ENCODE data around the gene FBXW8. TPM values are rescaled to one million over a fixed set of nuclear protein-coding genes. Genes with fewer than 3 reads are reported as not detected.

The FBXW8 gene
- total RNA-seq, 1 donor from 2014 or later: 11.7 TPM

DNA sequence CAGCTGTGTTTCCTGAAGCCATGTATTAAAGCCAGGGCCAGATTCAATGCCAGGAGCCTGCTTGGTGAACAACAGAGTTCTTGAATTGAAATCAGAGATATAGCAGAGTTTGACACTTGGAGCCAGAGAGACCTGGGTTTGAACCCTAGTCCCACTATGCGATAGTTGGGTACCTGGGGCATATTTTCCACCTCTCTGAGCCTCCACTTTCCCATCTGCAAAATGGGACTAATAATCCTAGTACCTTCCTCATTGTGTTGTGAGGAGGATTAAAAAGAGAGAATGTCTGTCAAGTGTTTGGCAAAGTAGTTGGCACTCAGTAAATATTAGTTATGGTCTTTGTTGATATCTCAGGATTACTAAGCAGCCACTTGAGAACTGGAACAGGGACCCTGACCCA lies 23.5 kb upstream of the FBXW8 start:
- DNase-seq (ENCODE audit: low spot score): no peak

DNA sequence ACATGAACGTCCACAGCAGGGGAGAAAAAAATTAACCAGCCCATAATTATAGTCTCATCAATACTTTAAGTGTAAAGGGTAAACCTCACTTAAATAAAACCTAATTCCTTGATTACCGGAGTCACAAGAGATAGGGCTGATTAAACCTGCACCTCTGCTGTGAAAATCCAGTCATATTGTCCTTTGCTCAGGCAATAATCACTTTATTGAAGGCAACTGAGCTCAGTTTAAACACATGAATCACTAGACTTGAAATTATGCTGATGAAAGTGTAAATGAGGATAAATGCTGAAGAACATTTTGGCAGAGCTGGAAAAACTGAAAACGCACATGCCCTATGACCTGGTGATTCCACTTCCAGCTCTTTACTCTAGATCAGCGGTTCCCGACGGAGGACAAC lies 22.9 kb upstream of the FBXW8 start:
- DNase-seq (ENCODE audit: low spot score): no peak

DNA sequence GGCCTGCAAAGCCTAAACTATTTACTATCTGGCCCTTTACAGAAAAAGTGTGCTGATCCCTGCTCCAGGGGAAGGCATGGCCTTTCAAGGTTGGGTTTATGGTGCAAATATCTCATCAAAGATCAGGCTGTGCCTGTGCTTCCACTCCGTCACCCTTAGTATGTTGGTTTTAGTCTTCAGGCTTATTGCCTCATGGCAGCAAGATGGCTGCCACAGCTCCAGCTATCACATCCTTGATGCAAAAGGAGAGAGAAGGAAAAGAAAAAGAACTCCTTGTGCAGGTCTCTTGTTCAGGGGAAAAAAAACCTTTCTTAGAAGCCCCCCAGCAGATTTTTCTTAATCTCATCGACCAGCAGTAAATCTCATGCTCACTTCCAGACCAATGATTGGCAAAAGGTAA lies 20.4 kb upstream of the FBXW8 start:
- DNase-seq (ENCODE audit: low spot score): no peak

DNA sequence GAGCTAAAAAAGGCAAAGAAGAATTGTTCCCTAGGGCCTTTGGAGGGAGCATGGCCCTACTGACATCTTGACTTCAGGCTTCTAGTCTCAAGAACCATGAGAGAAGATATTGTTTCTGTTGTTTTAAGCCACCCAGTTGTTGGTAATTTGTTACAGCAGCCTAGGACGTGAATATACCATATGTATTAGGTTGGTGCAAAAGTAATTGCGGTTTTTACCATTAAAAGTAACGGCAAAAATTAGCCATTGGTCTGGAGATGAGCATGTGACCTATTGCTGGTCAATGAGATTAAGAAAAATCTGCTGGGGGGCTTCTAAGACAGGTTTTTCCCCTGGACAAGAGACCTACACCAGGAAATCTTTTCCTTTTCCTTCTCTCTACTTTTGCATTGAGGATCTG lies 19.7 kb upstream of the FBXW8 start:
- no peak for DNase-seq (ENCODE audit: low spot score)

DNA sequence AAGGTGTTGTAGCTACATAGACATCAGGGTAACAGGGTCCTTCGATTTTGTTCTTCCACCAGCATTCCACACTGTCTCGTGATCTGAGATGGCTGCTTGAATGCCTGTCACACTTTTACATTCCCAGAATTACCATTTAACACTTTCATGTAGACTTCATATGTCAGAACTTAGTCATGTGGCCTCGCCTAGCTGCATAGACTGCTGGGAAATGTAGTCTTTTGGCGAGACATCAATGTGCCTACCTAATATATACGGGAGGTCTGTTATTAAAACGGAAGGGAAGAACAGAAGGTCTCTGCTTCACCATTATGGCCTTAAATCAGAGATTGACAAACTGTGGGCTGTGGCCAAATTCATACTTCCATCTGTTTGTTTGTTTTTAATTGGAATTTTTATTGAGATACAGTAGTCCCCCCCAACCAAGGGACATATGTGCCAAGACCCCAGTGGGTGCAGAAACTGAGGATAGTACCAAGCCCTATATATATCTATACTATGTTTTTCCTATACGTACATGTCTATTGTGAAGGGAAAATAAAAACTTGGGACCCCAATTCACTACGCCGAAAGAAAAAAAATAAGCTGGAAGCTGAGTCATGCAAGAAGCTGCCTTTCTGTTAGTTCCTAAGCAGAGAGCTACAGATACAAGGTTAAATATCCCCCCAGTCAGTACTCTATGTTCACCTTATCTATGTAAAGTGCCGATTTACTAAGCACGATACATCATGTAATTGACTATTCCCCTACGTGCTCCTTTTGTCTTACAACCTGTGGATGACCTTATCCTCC lies 18.2 kb upstream of the FBXW8 start:
- no peak for DNase-seq (ENCODE audit: low spot score)

DNA sequence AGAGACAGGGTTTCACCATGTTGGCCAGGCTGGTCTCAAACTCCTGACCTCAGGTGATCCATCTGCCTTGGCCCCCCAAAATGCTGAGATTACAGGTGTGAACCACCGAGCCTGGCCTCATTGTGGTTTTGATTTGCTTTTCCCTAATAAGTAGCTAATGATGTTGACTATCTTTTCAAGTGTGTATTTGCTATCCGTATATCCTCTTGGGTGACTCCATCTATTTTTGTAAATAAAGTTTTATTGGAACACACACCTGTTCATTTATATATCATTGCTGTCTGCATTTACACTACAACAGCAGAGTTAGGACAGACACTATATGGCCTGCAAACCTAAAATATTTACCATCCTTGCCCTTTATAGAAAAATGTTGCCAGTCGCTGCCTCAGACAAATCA lies 15.8 kb upstream of the FBXW8 start:
- DNase-seq (ENCODE audit: low spot score): no peak

DNA sequence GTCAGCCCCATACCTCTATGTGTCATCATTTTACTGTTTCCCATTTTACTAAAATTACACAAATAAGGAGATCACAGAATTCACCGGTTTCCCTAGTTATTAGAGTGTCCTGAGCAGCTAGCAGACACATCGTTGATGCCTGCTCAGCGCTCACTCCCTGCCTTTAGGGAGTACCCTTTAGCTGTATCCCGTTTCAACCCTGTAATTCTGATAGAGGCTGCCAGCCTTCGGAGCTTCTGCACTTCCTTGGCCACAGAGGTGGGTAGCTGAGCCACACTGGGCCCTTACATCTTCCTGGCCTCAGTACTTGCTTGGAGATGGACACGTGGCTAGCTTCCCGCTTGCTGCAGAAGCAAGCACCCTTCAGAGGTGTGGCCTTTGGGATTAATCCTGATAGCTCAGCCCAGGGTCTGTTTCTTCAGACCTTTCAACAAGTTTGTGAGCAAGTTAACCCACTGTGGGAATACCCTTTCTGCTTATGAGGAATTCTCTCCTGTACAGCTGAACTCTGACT lies 14.3 kb upstream of the FBXW8 start:
- no peak for DNase-seq (ENCODE audit: low spot score)

DNA sequence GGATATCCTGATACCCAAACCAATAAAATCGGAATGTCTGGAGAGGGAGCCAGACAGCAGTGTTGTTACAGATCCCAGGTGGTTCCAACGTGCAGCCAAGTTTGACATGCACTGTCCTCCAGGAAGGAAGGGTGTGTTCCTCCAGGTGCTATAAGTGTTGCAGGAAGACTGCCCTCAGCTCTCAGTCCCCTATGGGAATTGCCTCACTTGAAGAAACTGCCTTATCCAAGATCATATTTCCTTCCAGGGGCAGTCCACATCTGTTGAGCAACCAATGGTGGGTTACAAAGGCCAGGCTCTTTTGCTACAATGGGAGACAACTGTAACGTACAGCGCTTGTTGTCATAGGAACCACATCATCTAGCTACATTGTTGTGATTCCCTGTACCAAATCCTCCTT lies 13.3 kb upstream of the FBXW8 start:
- no peak for DNase-seq (ENCODE audit: low spot score)

DNA sequence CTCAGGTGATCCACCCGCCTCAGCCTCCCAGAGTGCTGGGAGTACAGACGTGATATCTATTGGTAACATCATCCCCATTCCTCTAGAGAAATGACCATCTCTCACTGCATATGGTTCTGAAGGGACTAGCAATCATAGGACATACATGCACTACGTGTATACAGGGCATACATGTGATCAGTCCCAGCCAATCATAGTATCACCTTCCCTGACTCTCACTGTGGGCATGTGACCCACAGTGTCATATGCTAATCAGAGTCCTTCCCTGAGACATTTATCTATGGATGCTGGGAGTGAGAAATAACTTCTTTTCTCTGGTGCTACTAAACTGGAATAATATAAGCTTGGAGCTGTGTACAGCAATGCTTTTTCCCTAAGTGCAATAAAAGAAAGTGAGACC lies 12.1 kb upstream of the FBXW8 start:
- no peak for DNase-seq (ENCODE audit: low spot score)

DNA sequence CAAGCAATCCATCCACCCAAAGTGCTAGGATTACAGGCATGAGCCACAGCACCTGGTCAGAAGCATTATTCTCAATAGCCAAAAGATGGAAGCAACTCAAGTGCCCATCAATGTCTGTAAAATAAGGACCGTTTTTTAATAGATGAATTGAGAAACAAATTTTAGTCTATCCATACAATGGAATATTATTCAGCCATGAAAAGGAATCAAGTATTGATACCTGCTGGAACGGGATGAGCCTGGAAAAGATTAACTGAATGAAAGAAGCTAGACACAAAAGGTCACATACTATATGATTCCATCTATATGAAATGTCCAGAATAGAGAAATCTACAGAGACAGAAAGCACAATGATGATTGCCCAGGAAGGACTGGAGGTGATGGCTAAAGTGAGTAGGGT lies 9.1 kb upstream of the FBXW8 start:
- no peak for DNase-seq (ENCODE audit: low spot score)

DNA sequence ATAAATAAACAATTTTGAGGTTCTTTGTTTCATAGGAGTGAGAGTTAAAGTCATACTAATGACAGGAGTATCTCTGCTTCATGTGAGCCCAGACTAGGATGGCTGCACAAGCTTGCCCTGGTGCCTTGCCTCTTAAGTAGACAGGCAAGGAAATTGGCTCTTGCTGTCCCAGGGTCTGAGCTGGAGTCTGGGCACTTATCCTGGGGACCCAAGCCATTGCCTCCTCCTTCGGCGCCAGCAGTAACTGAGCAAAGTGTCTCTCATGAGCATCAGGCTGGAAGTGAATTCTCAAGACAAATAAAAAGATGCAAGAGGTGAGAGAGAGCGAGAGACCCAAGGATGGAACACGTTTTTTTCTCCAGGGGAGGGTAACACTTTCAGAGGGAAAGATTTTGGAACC lies 6.9 kb upstream of the FBXW8 start:
- DNase-seq (ENCODE audit: low spot score): no peak

DNA sequence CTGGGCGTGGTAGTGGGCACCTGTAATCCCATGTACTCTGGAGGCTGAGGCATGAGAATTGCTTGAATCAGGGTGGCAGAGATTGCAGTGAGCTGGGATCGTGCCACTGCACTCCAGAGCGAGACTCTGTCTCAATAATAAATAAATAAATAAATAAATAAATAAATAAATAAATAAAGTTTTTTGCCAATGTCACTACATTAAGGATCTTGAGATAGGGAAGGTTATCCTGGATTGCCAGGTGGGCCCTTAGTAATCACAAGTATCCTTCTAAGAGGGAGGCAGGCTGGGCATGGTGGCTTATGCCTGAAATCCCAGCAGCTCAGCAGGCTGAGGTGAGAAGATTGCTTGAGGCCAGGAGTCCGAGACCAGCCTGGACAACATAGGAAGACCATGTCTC lies 4.5 kb upstream of the FBXW8 start:
- no peak for DNase-seq (ENCODE audit: low spot score)

DNA sequence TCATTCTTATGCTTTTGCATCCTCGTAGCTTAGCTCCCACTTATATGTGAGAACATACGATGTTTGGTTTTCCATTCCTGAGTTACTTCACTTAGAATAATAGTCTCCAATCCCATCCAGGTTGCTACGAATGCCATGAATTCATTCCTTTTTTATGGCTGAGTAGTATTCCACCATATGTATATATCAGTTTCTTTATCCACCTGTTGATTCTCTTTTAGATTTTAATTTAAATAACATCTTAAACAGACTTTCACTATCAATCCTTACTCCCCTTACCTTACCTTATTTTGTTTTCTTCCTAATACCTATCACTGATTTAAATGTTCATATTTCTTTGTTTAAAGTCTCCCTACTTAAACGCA lies 488 bp upstream of the FBXW8 start:
- no peak for DNase-seq (ENCODE audit: low spot score)

DNA sequence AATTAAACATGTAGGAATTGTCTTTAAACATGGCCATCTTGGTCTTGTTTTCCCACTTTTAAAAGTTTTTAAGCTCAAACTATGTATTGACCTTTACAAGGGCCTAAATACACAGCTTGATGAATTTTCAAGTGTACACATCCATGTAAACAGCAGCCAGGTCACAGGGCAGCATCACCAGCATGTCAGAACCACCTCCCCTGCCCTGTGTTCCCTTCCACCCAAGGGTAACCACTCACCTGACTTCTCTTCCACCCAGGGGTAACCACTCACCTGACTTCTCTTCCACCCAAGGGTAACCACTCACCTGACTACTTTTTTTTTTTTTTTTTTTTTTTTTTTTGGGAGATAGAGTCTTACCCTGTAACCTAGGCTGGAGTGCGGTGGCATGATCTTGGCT lies 4.6 kb downstream of the FBXW8 start:
- DNase-seq (ENCODE audit: low spot score): no peak

DNA sequence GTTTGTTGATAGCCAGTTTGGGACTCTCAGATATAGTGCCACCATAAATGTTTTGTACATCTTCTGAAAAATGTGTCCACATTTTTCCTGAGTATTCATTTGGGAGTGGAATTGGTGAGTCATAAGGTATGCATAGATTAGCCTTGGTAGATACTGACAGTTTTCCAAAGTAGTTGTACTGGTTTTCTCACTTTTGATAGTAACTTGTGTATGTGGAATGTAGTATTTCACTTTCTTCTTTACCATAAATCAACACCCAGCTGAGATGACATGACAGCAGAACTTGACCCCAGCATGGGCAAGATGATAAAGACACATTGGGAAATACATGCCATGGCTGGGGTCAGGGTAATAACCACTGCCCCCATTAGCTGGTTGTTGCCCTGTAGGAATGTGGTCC lies 5.4 kb downstream of the FBXW8 start:
- no peak for DNase-seq (ENCODE audit: low spot score)

DNA sequence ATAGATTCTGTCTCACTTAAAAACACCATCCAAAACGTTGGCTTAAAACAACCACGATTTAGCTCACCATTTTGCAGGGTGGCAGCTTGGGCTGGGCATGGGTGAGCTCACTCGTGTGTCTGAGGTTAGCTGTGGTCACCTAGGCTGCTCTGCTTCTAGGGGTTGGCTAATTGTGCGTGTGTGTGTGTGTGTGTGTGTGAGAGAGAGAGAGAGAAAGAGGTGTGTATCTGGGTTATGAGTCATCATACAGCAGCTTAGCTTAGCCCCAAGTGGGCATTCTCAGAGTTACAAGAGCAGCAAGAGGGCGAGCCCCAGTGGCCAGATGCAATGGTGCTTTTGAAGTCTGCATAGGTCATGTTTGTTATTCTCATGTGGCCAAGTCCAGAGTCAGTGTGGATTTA lies 6.0 kb downstream of the FBXW8 start:
- DNase-seq (ENCODE audit: low spot score): peak; percentile 16

DNA sequence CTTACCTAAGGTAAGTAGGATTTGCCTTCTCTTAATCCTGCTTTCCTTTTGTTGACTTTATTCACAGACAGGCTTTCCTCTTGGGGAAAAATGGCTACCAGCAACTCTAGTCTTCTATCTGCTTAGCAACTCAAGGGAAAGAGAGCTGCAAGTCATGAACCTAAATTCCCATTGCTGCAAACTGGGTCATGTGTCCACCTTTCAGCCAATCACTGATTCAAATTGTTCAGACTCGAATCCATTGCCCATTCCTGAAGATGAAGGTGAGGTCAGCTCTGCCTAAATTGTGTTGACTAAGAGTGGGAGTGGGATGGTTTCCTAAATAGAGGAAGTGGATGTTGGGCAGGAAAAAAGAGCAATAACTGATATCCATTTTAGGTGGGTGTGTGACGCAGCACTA lies 7.7 kb downstream of the FBXW8 start:
- DNase-seq (ENCODE audit: low spot score): no peak

DNA sequence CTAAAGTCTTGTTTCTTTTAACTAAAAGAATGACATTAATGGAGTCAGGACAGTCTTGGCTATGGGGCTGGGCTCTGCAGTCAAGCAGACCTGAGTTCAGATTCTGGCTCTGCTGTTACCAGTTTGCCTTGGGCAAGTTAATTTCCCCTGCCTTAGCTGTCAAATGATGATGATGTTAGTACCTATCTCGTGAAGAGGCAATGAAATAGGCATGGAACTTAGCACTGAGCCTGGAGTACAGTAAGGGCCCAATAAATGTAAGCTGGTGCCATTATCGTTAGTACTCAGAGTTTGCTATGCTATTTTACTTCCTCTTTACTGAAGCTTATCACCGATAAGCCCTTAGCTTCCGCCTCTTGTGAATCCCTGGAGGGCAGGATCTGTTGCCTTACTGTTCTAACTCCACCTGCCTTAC lies 8.5 kb downstream of the FBXW8 start:
- peak; percentile 11 for DNase-seq (ENCODE audit: low spot score)

DNA sequence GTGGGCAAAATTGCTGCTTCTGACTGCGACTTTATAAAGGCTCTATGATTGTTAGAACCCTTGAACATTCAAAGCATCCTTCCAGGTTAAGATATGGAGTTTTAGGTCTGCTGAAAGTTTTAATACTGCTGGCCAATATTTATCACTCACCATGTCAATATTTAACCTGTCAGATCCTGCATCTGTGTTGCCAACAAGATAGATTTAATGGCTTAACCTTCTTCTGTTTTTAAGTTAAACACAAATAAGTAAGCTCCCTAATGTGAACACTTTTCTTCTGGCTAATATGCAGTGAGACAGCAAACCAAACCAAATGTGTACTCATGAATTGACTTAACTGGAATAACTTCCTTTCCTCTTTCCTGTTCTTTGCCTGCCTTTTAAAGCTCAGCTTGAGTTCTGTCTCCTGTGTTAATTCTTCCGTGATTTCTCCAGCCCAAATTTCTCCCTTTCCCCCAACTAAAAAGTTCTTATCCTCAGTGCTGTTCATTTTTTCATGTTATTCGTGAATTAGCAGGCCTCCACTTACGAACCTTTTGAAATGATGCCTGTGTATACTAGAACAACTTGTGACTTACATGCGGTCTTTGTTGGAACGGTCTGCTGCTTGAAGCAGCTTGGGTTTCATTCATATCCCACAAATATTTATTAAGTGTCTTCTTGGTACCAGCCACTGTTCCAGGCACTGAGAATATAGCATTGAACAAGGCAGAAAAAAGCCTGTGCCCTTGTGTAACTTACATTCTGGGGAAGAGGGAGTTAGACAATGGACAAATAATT lies 9.1 kb downstream of the FBXW8 start:
- no peak for DNase-seq (ENCODE audit: low spot score)

DNA sequence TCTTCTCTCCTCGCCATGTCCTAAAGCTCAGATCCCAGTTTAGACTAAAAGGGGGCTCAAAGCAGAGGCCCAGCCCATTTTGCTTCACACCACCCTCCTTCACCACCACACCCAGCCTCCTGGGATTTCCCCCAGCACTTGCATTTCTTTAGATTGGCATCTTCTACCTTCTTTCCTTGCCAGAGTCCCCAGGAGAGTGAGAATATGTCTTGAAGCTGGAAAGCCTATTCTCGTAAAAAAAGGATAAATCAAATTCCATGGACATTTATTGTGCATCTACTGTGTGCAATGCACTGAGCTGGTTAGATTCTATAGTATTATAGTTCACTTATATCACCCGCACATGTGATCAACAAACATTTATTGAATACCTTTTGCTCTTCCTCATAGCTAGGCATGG lies 10.2 kb downstream of the FBXW8 start:
- no peak for DNase-seq (ENCODE audit: low spot score)

DNA sequence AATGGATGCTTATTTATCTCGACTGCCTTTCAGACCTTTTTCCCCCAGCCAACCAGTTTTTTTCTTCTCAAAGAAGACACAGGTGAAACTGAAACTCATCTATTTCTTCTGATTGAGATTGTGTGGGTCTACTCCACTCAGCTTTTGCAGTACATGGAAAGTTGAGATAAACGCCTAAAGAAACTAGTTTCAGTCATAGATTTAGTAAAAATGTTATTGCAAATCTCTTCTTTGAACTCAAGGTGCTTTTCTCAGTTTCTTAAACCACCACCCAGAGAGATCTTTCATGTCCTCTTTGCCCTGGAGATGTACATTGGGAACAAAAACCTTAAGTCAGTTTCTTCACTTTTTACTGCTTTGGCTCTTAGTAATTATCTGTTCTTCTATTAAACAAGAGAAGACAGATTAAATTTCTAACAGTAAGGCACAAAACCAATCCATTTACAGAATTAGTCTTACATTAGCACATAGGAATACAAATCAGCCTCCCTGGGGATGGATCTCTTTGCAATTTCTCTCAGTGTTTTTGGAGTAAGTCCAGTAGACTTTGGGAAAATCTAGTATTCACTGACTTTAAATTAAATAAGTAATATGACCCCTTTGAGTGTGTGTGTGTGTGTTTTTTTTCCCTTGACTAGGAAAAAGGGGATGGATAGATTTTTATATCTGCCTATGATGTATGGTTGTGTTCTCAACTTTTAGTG lies 11.6 kb downstream of the FBXW8 start:
- DNase-seq (ENCODE audit: low spot score): no peak

DNA sequence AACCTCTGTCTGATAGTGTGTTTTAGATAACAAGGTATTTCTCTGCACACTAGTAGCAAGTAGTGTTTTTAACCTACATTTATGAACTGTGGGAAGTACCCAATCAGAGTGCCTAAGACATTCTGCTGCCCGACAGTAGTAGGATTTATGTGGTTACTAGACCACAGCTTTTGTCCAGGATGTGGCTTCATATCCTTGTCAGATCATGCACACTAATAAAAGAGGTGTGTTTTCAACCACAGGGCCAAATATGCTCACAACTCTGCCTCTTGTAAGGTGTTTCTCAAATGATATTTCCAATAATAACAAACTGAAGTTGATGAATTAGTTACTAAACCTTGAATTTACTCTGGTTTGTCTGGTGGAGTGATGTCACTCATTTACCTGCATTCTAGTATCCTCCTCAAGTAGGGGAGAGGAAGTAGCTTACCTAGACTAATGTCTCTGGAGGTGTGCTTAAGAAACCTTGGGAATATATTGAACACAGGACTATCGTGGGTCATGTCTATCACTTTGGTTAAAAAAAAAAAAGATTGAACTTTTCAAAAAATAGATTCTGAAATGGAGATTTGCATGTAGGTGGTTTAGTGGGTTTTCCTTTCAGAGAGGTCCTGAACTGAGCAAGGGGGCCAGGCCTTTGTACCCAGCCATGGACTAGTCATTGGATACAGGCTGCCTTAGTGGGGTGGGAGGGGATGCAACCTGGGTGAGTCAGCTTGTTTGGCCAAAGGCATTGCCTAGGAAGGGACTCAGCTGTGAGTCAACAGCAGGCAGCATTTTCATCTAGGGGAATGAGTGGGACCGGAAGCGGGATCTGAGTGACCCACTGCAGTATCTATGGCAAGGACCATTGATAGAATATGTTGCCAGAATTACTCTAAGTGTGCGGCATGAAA lies 14.1 kb downstream of the FBXW8 start:
- peak; percentile 28 for DNase-seq (ENCODE audit: low spot score)

All from mucosa of gallbladder (tissue), 1 donor.